IMR-90 (cell line): ENCODE results near the gene ADGRG1.

Source experiments
- CHD1 ChIP-seq: IDR thresholded peaks from 2 replicates; pipeline ENCODE4 v1.6.1; 2012; ENCODE audit warnings: low read depth, low read length, improper control_type of control experiment
- FOS ChIP-seq: fragments of 150-350 bp; IDR thresholded peaks from 2 replicates; pipeline ENCODE4 v1.6.1; 2016; ENCODE audit warnings: low read depth, low read length
- POLR2A ChIP-seq: IDR thresholded peaks from 2 replicates; pipeline ENCODE4 v1.6.1; 2012; ENCODE audit warnings: mild to moderate bottlenecking, low read depth, low read length
- SMC3 ChIP-seq: fragments of 150-350 bp; IDR thresholded peaks from 2 replicates; pipeline ENCODE4 v1.6.1; 2016; ENCODE audit warnings: low read depth, mild to moderate bottlenecking, antibody characterized with exemption, low read length, moderate library complexity
- TF ChIP-seq, protein P1 (sequence below): conservative IDR thresholded peaks from 2 replicates; pipeline ENCODE4 v1.5.1; 2012; ENCODE audit warnings: mild to moderate bottlenecking, low read depth, low read length, improper control_type of control experiment

DNA sequence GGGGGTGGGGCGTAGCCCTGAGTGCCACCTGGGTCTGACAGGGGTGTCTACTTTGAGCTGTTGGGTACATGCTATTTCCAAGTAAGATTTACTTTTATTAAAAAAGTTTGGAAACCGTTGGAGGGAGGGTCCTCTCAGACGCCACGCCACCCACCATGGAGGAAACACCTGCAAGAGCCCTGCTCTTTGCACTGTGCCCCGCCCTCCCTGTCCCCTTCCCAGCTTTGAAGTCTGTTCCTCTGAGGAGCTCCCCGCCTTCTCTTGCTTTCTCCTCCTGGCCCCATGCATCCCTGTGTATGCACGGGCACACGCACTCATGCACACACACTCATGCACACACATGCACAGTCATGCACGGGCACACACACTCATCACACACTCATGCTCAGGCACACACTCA, 15.5 kb downstream of the ADGRG1 start:
- TF ChIP-seq SMC3 (no peak), CHD1 (no peak), FOS (no peak), POLR2A (no peak)
- TF ChIP-seq, protein P1, sequence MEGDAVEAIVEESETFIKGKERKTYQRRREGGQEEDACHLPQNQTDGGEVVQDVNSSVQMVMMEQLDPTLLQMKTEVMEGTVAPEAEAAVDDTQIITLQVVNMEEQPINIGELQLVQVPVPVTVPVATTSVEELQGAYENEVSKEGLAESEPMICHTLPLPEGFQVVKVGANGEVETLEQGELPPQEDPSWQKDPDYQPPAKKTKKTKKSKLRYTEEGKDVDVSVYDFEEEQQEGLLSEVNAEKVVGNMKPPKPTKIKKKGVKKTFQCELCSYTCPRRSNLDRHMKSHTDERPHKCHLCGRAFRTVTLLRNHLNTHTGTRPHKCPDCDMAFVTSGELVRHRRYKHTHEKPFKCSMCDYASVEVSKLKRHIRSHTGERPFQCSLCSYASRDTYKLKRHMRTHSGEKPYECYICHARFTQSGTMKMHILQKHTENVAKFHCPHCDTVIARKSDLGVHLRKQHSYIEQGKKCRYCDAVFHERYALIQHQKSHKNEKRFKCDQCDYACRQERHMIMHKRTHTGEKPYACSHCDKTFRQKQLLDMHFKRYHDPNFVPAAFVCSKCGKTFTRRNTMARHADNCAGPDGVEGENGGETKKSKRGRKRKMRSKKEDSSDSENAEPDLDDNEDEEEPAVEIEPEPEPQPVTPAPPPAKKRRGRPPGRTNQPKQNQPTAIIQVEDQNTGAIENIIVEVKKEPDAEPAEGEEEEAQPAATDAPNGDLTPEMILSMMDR = no peak
